ENCODE data around the gene FBXL22. TPM values are rescaled to one million over a fixed set of nuclear protein-coding genes. Genes with fewer than 3 reads are reported as not detected.

FBXL22 gene
- total and polyA plus RNA-seq, 2 experiments from 2014 or later, result 0.60 to 1.3 TPM

DNA sequence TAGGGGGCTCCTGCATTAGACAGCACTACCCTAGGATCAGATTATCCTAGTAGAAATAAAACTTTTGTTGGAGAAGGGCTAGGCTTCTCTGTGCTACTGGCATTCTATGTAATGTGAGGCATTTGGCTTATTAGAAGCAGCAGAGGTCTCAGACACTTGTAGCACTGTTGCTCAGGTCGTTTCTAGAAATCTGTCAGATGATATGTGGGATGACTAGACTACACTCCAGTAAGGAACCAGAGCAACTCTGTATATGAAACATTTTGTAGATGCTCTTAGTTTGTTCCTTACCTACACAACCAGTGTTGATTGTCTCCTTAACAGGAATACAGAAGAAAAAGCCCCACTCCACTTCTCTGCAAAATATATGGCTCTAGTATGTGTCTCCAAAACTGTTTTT, 21.9 kb upstream of the FBXL22 start:
- no peaks in the 10 kb centered on the region for H3K9me3 ChIP-seq (ENCODE audit: low read depth)
- H3K79me2 ChIP-seq, result no peaks in the 10 kb centered on the region
- H3K27me3 ChIP-seq, result no peaks in the 10 kb centered on the region
- no peak overlapping the region for H3K4me3 ChIP-seq
- no peaks in the 10 kb centered on the region for H4K20me1 ChIP-seq (ENCODE audit: insufficient read depth, poor library complexity, severe bottlenecking)
- no peaks in the 10 kb centered on the region for H3K36me3 ChIP-seq (replicated peaks; ENCODE audit: insufficient read depth, low read depth)
- no peak overlapping the region for H3K27ac ChIP-seq
- H3K4me2 ChIP-seq, result no peak overlapping the region
- whole genome bisulfite sequencing (ENCODE audit: low lambda C conversion rate, missing lambda C conversion rate), result 60% methylated on average over 1 of the region's 1 CpG
- peaks cover 3% of the 10 kb centered on the region for H3K4me1 ChIP-seq (ENCODE audit: insufficient read depth)
- H2AFZ ChIP-seq, result no peak overlapping the region
- no peak for DNase-seq (ENCODE audit: low spot score)
- TF ChIP-seq EZH2phosphoT487 (IDR thresholded peaks at IDR 0.05; ENCODE audit: low read depth, severe bottlenecking, unreplicated experiment) (no peak), EZH2 (IDR thresholded peaks at IDR 0.05; ENCODE audit: borderline replicate concordance) (no peak)
- H3K9me2 ChIP-seq (replicated peaks; ENCODE audit: insufficient read depth), result no peaks in the 10 kb centered on the region

DNA sequence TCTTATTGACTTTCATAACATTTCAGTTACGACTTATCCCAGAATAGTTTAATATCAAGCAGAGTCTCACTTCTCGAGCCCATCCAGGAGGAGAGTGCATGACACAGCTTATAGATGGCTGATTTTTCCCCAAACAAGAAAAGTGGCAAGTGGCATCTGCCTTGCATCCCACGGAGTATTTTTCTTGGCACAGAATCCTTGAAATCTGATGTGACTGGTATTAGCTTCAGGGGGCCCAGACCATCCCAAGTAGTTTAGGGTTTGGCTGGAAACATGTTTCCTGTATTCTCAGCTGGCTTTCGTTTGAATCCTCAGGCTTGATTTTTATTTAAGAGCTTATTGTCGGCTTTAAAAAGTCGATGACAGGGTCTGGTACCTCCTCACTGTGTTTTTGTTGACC, 20.7 kb upstream of the FBXL22 start:
- no peak for DNase-seq (ENCODE audit: low spot score)
- H3K9me2 ChIP-seq (replicated peaks; ENCODE audit: insufficient read depth), result no peaks in the 10 kb centered on the region
- H2AFZ ChIP-seq, result no peak overlapping the region
- no peaks in the 10 kb centered on the region for H3K9me3 ChIP-seq (ENCODE audit: low read depth)
- H3K4me2 ChIP-seq, result no peak overlapping the region
- no peak overlapping the region for H3K4me3 ChIP-seq
- TF ChIP-seq EZH2phosphoT487 (IDR thresholded peaks at IDR 0.05; ENCODE audit: low read depth, severe bottlenecking, unreplicated experiment) (no peak), EZH2 (IDR thresholded peaks at IDR 0.05; ENCODE audit: borderline replicate concordance) (no peak)
- TF ChIP-seq, protein P1, sequence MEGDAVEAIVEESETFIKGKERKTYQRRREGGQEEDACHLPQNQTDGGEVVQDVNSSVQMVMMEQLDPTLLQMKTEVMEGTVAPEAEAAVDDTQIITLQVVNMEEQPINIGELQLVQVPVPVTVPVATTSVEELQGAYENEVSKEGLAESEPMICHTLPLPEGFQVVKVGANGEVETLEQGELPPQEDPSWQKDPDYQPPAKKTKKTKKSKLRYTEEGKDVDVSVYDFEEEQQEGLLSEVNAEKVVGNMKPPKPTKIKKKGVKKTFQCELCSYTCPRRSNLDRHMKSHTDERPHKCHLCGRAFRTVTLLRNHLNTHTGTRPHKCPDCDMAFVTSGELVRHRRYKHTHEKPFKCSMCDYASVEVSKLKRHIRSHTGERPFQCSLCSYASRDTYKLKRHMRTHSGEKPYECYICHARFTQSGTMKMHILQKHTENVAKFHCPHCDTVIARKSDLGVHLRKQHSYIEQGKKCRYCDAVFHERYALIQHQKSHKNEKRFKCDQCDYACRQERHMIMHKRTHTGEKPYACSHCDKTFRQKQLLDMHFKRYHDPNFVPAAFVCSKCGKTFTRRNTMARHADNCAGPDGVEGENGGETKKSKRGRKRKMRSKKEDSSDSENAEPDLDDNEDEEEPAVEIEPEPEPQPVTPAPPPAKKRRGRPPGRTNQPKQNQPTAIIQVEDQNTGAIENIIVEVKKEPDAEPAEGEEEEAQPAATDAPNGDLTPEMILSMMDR (IDR thresholded peaks at IDR 0.05; ENCODE audit: poor library complexity), result no peak
- H3K36me3 ChIP-seq (replicated peaks; ENCODE audit: insufficient read depth, low read depth), result no peaks in the 10 kb centered on the region
- H3K27me3 ChIP-seq, result no peaks in the 10 kb centered on the region
- peak overlapping the region; percentile 29 for H3K27ac ChIP-seq
- H3K79me2 ChIP-seq, result no peaks in the 10 kb centered on the region
- peaks cover 3% of the 10 kb centered on the region for H3K4me1 ChIP-seq (ENCODE audit: insufficient read depth)
- no peaks in the 10 kb centered on the region for H4K20me1 ChIP-seq (ENCODE audit: insufficient read depth, poor library complexity, severe bottlenecking)
- WGBS (ENCODE audit: low lambda C conversion rate, missing lambda C conversion rate), result 63% methylated on average over 6 of the region's 6 CpGs

DNA sequence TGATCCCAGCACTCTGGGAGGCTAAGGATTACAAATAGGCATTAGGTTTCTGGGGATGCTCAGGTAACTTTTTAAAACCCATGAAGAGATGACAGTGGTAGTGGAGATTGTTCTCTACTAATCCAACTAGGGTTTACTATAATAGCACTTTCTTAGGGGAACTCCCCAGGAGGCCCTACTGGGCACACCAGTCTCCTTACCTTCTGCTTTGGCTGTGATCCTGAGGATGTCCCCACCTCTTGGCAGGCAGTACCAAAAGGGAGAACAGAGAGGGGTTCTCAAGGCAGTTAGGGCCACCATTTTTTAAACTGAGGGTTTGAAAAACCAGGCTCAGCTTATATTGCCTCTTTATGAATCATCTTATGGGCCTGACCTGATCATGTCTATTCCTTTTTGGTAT, 15.0 kb upstream of the FBXL22 start:
- Histone ChIP-seq H3K9me2 (replicated peaks; ENCODE audit: insufficient read depth) (no peaks in the 10 kb centered on the region), H3K4me2 (no peak overlapping the region), H3K27me3 (no peaks in the 10 kb centered on the region), H3K27ac (no peak overlapping the region), H3K79me2 (no peaks in the 10 kb centered on the region), H2AFZ (no peak overlapping the region), H4K20me1 (ENCODE audit: insufficient read depth, poor library complexity, severe bottlenecking) (no peaks in the 10 kb centered on the region), H3K9me3 (ENCODE audit: low read depth) (no peaks in the 10 kb centered on the region), H3K4me3 (no peak overlapping the region), H3K4me1 (ENCODE audit: insufficient read depth) (no peaks in the 10 kb centered on the region), H3K36me3 (replicated peaks; ENCODE audit: insufficient read depth, low read depth) (no peaks in the 10 kb centered on the region)
- no peak for DNase-seq (ENCODE audit: low spot score)
- no peak for TF ChIP-seq EZH2 (IDR thresholded peaks at IDR 0.05; ENCODE audit: borderline replicate concordance)
- no peak for TF ChIP-seq EZH2phosphoT487 (IDR thresholded peaks at IDR 0.05; ENCODE audit: low read depth, severe bottlenecking, unreplicated experiment)
- TF ChIP-seq, protein P1 (IDR thresholded peaks at IDR 0.05; ENCODE audit: poor library complexity), result no peak

DNA sequence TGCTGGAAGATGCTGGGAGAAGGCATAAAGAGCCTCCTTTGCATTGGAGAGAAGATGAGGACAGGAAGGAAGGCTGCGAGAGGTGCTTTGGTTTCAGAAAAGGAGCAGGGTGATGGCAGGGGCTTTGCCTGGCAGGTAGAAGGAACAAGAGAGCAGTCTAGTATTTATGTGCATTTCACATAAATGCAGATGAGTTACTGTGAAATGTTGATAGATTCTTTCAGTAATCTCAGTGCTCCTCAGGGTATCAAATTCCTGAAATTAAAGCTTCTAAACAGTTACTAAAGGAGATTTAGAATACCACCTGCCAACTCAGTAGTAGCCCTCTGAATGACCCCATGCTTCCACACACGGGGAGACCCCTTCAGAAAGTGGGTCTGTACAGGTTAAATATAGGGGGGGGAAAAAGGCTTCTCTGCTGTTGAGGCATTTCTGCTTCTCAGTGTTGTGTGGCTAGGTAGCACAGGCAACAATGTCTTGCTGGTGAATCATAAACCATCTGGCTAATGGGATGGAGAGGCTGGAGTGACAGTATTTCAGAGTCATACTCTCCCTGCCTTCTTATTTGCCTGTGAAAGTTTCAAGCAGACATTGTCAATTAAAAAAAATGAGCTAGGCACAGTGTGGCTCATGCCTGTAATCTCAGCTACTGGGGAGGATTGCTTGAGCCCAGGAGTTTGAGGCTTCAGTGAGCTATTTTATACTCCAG, 14.3 kb upstream of the FBXL22 start:
- no peaks in the 10 kb centered on the region for H3K9me2 ChIP-seq (replicated peaks; ENCODE audit: insufficient read depth)
- WGBS (ENCODE audit: low lambda C conversion rate, missing lambda C conversion rate), result 91% methylated on average over 2 of the region's 2 CpGs

More for the DNA sequence above, 14.3 kb upstream of the FBXL22 start:
- H3K4me3 ChIP-seq, result no peak overlapping the region
- H3K27me3 ChIP-seq, result no peaks in the 10 kb centered on the region
- H3K79me2 ChIP-seq, result no peaks in the 10 kb centered on the region
- no peaks in the 10 kb centered on the region for H3K9me3 ChIP-seq (ENCODE audit: low read depth)
- no peak overlapping the region for H3K4me2 ChIP-seq
- H3K27ac ChIP-seq, result no peak overlapping the region
- TF ChIP-seq EZH2phosphoT487 (IDR thresholded peaks at IDR 0.05; ENCODE audit: low read depth, severe bottlenecking, unreplicated experiment), result no peak
- TF ChIP-seq EZH2 (IDR thresholded peaks at IDR 0.05; ENCODE audit: borderline replicate concordance), result no peak
- TF ChIP-seq, protein P1 (IDR thresholded peaks at IDR 0.05; ENCODE audit: poor library complexity), result no peak
- no peak overlapping the region for H2AFZ ChIP-seq
- no peaks in the 10 kb centered on the region for H3K36me3 ChIP-seq (replicated peaks; ENCODE audit: insufficient read depth, low read depth)
- no peak for DNase-seq (ENCODE audit: low spot score)
- H4K20me1 ChIP-seq (ENCODE audit: insufficient read depth, poor library complexity, severe bottlenecking), result no peaks in the 10 kb centered on the region
- no peaks in the 10 kb centered on the region for H3K4me1 ChIP-seq (ENCODE audit: insufficient read depth)
